Glutamatergic neuron (in vitro differentiated cells): ENCODE data around the gene SASH1. TPM values are rescaled to one million over a fixed set of nuclear protein-coding genes. Genes with fewer than 3 reads are reported as not detected.

Experiments used
- DNase-seq: peaks from one replicate; pipeline ENCODE4 v3.0.0; 2022
- H3K27ac Mint-ChIP-seq: one replicate; pipeline ENCODE4 v1.8.0; 2020; ENCODE audit warnings: mild to moderate bottlenecking, mixed read lengths, inconsistent platforms; ENCODE audit not compliant: unreplicated experiment
- H3K27me3 Mint-ChIP-seq: one replicate; pipeline ENCODE4 v1.8.0; 2020; ENCODE audit warnings: mild to moderate bottlenecking, moderate library complexity, mixed read lengths, inconsistent platforms; ENCODE audit not compliant: unreplicated experiment
- H3K36me3 Mint-ChIP-seq: one replicate; pipeline ENCODE4 v1.8.0; 2020; ENCODE audit warnings: mild to moderate bottlenecking, mixed read lengths, inconsistent platforms; ENCODE audit not compliant: unreplicated experiment
- H3K4me1 Mint-ChIP-seq: one replicate; pipeline ENCODE4 v1.8.0; 2020; ENCODE audit warnings: mild to moderate bottlenecking, low read depth, mixed read lengths, inconsistent platforms; ENCODE audit not compliant: unreplicated experiment
- H3K4me3 Mint-ChIP-seq: one replicate; pipeline ENCODE4 v1.8.0; 2020; ENCODE audit warnings: mild to moderate bottlenecking, mixed read lengths, inconsistent platforms; ENCODE audit not compliant: unreplicated experiment
- H3K9me3 Mint-ChIP-seq: one replicate; pipeline ENCODE4 v1.8.0; 2020; ENCODE audit warnings: mild to moderate bottlenecking, moderate library complexity, mixed read lengths, inconsistent platforms; ENCODE audit not compliant: unreplicated experiment
- CTCF ChIP-seq: fragments of 200-600 bp; sonication (generic); IDR thresholded peaks from one replicate; pipeline ENCODE4 v1.5.0; 2021; ENCODE audit not compliant: partially characterized antibody, unreplicated experiment
- total RNA-seq: library from RNA; stranded (reverse); fragmentation: NEBNext Ultra II Directional; extraction: Animal tissue kit (Norgen Biotek cat#: 25700); gene quantifications from one replicate; pipeline ENCODE4 v1.2.1, GENCODE V29; 2021; ENCODE audit not compliant: unreplicated experiment

SASH1 gene
- total RNA-seq, 1 donor from 2014 or later, result 5.0 TPM

- Mint-ChIP-seq H3K4me3 (peak overlapping the region; percentile 58), H3K36me3 (no peaks in the 10 kb centered on the region), H3K9me3 (peaks cover 3% of the 10 kb centered on the region), H3K27ac (peak overlapping the region; percentile 52), H3K27me3 (peaks cover 3% of the 10 kb centered on the region), H3K4me1 (peaks cover 26% of the 10 kb centered on the region)
- DNase-seq, result no peak
- no peak for TF ChIP-seq CTCF
Observed at GRCh38 chr6:148508401-148509041, 165.9 kb downstream of the SASH1 start.

- TF ChIP-seq CTCF, result no peak
- peaks cover 3% of the 10 kb centered on the region for H3K9me3 Mint-ChIP-seq
- H3K4me1 Mint-ChIP-seq, result peaks cover 26% of the 10 kb centered on the region
- peak overlapping the region; percentile 79 for H3K27ac Mint-ChIP-seq
- DNase-seq, result no peak
- no peaks in the 10 kb centered on the region for H3K36me3 Mint-ChIP-seq
- H3K4me3 Mint-ChIP-seq, result peak overlapping the region; percentile 58
- H3K27me3 Mint-ChIP-seq, result peaks cover 3% of the 10 kb centered on the region
Observed at GRCh38 chr6:148509119-148509799, 166.6 kb downstream of the SASH1 start.

GRCh38 chr6:148509800-148510581, 167.4 kb downstream of the SASH1 start:
- no peaks in the 10 kb centered on the region for H3K36me3 Mint-ChIP-seq
- TF ChIP-seq CTCF, result no peak
- peaks cover 3% of the 10 kb centered on the region for H3K9me3 Mint-ChIP-seq
- peak; percentile 40 for DNase-seq
- H3K27me3 Mint-ChIP-seq, result peaks cover 3% of the 10 kb centered on the region
- H3K4me3 Mint-ChIP-seq, result peak overlapping the region; percentile 58
- H3K27ac Mint-ChIP-seq, result peak overlapping the region; percentile 79
- H3K4me1 Mint-ChIP-seq, result peaks cover 26% of the 10 kb centered on the region

DNA sequence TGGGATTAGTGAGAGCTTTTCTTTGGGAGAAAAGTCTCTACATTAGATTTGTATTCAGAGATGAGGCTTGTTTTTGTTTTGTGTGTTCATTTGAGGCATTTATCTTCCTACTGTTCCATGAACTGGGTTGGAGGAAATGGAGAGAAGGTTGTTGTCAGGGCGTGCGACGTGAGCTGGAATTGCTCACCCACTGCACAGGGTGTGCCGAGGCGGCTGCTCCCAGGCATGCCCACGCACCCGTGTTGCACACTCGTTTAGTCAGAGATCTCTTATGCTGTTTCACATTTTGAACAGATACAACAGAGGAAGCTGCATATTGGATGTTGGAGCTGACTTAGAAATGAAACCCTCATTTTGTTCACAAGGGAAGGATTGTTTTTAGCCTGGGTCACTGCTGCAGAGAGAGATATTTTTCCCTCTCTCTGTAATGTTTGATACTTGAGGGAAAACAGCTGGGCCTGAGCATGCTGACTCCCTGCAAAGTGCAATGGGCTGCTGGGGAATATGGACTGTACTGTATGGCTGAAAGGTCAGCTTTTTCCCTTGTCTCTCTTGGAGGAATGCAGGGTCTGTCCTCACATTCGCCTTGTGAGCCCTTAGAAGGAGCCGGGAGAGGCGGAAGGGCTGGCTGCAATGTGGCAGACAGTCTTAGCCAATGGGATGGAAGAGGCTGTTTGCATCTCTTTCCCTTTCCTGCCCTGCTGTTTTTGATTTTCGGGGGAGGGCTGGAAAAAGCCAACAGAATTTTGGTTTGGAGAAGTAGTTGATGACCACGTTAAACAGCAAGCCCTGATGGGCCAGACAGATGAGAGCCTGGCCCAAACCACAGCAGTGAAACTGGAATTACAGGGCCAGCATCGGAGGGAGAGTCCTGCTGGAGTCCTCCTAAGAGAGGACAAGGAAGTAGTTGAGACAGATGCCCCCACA, 170.8 kb downstream of the SASH1 start:
- Mint-ChIP-seq H3K36me3 (no peaks in the 10 kb centered on the region), H3K27me3 (no peaks in the 10 kb centered on the region), H3K27ac (no peak overlapping the region), H3K9me3 (peaks cover 2% of the 10 kb centered on the region), H3K4me1 (peaks cover 19% of the 10 kb centered on the region), H3K4me3 (no peak overlapping the region)
- TF ChIP-seq CTCF, result no peak
- no peak for DNase-seq
